ENCODE data around the gene VOPP1. TPM values are rescaled to one million over a fixed set of nuclear protein-coding genes. Genes with fewer than 3 reads are reported as not detected.

VOPP1 gene
- total RNA-seq, 5 donors from 2014 or later (not counting 1 experiment from before 2014, with no cell fraction given), result 84.0 to 106 (median 94.8) TPM

DNA sequence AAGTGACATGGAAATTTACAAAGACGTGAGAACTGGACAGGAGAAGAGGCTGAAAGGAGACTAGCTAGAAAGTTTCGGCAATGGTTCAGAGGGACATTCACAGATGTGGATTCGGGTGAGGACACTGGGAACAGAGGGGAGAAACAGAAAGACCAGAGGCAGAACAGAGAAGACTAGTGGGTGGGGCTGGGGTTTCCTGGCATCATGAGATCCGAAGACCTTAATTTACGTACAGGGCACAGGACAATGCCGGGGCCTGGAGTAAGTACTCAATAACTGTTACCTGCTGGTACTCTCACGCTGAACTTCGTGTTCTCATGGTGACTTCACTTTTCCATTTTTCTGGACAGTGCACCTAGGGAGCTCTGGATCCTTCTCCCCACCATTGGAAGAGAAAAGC lies 53.5 kb downstream of the VOPP1 start:
- ATAC-seq (replicated peaks in 1 of 4) (no peak), DNase-seq (no peak)
- H3K27ac Mint-ChIP-seq, result peak overlapping the region; percentile 9 to 40
- H3K9me3 Mint-ChIP-seq, result no peaks in the 10 kb centered on the region
- no peaks in the 10 kb centered on the region for H3K27me3 Mint-ChIP-seq
- H3K4me1 Mint-ChIP-seq, result peaks cover 51 to 83% (median 55%) of the 10 kb centered on the region in 3 donors
- H3K4me3 ChIP-seq (ENCODE audit: control insufficient read depth in 1 of 2, extremely low read depth in 1 of 2, low read length in 1 of 2), result no peak overlapping the region
- peaks cover 0 to 44% of the 10 kb centered on the region in 2 experiments for H3K4me1 ChIP-seq (ENCODE audit: control insufficient read depth in 1 of 2, extremely low read depth in 1 of 2, insufficient read depth in 2 of 2, low read length in 2 of 2)
- WGBS (ENCODE audit: insufficient coverage), result 96% methylated on average over 8 of the region's 8 CpGs
- peaks cover 58% of the 10 kb centered on the region for H3K36me3 Mint-ChIP-seq
- H3K27ac ChIP-seq (ENCODE audit: low read length), result no peak overlapping the region
- H3K9me3 ChIP-seq, result no peaks in the 10 kb centered on the region
- ChIA-PET POLR2A (no interaction called here), CTCF (no interaction called here)
- H3K4me3 Mint-ChIP-seq, result no peak overlapping the region
- peaks cover 4 to 61% of the 10 kb centered on the region in 2 donors for H3K36me3 ChIP-seq (ENCODE audit: control insufficient read depth in 2 of 2, extremely low read depth in 1 of 2, insufficient read depth in 1 of 2, low read length in 1 of 2)
- no peaks in the 10 kb centered on the region for H3K27me3 ChIP-seq (replicated peaks in 1 of 2; ENCODE audit: control insufficient read depth in 2 of 2, extremely low read depth in 1 of 2, insufficient read depth in 2 of 2, low read length in 1 of 2)

DNA sequence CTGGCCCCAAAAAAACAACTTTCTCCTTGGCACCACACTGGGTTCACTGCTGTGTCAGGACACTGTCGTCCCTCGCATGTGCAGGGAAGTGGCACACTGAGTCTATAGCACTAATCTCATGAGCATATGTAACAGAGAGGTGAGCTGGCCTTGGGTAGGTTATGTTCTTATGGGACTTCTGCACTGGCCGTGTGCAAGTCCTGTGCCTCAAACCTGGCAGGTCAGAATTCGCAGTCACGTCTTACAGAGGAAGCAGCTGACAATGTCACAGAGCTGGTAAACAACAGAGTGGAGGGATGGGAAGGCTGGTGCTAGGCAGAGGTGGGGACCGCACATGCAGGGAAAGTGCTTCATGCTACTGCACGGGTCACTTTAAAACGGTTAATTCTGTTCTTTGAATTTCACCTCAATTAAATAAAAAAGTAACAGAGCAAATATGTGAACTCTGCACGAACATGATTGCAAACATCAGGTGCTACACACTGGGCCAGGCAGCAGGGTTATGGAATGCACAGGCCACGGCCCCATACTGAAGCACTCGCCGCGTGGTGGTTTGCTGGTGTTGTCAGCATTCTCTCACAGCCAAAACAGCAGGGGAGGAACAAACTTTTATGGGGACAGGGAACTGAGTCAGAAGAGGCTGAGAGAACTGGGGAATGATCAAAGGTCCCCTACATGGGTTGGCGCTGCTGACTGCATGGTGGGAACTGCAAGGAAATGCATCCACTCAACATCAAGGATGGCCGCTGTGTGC lies 54.2 kb downstream of the VOPP1 start:
- H3K36me3 ChIP-seq (ENCODE audit: control insufficient read depth in 2 of 2, extremely low read depth in 1 of 2, insufficient read depth in 1 of 2, low read length in 1 of 2), result peaks cover 4 to 68% of the 10 kb centered on the region in 2 donors
- Mint-ChIP-seq H3K27ac (peak overlapping the region; percentile 53 to 76), H3K27me3 (no peaks in the 10 kb centered on the region), H3K4me3 (no peak overlapping the region), H3K9me3 (no peaks in the 10 kb centered on the region), H3K36me3 (peaks cover 64% of the 10 kb centered on the region), H3K4me1 (peaks cover 47 to 82% (median 52%) of the 10 kb centered on the region in 3 donors)
- no peak overlapping the region for H3K4me3 ChIP-seq (ENCODE audit: control insufficient read depth in 1 of 2, extremely low read depth in 1 of 2, low read length in 1 of 2)
- H3K27me3 ChIP-seq (replicated peaks in 1 of 2; ENCODE audit: control insufficient read depth in 2 of 2, extremely low read depth in 1 of 2, insufficient read depth in 2 of 2, low read length in 1 of 2), result no peaks in the 10 kb centered on the region
- no peaks in the 10 kb centered on the region for H3K9me3 ChIP-seq
- ATAC-seq (replicated peaks in 1 of 4) (peak in 1 of 4 experiments; percentile 27), DNase-seq (no peak)
- 73% methylated on average over 13 of the region's 15 CpGs for WGBS (ENCODE audit: insufficient coverage)
- CTCF ChIA-PET, result no interaction called here
- no peak overlapping the region for H3K27ac ChIP-seq (ENCODE audit: low read length)
- peaks cover 0 to 43% of the 10 kb centered on the region in 2 experiments for H3K4me1 ChIP-seq (ENCODE audit: control insufficient read depth in 1 of 2, extremely low read depth in 1 of 2, insufficient read depth in 2 of 2, low read length in 2 of 2)
- POLR2A ChIA-PET, result interaction anchor here in 1 of 2 donors (0.6 kb wide), 1 partner anchor 229 kb away, joined by 3 read pairs; no protein-coding TSS in a partner anchor

DNA sequence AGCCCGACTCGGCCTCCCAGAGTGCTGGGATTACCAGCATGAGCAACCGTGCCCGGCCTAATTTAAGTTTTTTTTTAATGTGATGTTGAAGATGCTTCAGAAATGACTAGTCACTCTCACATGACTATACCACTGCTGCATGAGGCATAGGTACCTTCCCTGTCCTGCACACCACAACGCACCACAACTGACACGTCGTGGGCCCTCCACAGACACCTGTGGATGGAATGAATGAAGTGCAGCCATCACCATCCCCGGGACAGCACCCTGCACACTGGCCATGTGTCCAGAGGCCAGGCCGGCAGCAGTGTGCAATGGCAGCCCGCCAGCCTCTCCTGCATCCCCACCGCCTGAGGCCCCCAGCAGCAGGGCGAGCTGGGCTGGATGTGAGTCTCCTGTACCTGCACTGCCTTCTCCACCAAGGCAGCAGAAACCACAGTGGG lies 55.1 kb downstream of the VOPP1 start:
- peak in 1 of 35 experiments; percentile 24 for DNase-seq
- no peaks in the 10 kb centered on the region for H3K9me3 Mint-ChIP-seq
- ChIA-PET POLR2A (no interaction called here), CTCF (no interaction called here)
- Histone ChIP-seq H3K4me1 (ENCODE audit: control insufficient read depth in 1 of 2, extremely low read depth in 1 of 2, insufficient read depth in 2 of 2, low read length in 2 of 2) (peaks cover 0 to 43% of the 10 kb centered on the region in 2 experiments), H3K27ac (ENCODE audit: low read length) (no peak overlapping the region), H3K27me3 (replicated peaks in 1 of 2; ENCODE audit: control insufficient read depth in 2 of 2, extremely low read depth in 1 of 2, insufficient read depth in 2 of 2, low read length in 1 of 2) (no peaks in the 10 kb centered on the region), H3K4me3 (ENCODE audit: control insufficient read depth in 1 of 2, extremely low read depth in 1 of 2, low read length in 1 of 2) (no peak overlapping the region), H3K9me3 (no peaks in the 10 kb centered on the region), H3K36me3 (ENCODE audit: control insufficient read depth in 2 of 2, extremely low read depth in 1 of 2, insufficient read depth in 1 of 2, low read length in 1 of 2) (peaks cover 4 to 69% of the 10 kb centered on the region in 2 donors)
- 47% methylated on average over 8 of the region's 12 CpGs for WGBS (ENCODE audit: insufficient coverage)
- no peaks in the 10 kb centered on the region for H3K27me3 Mint-ChIP-seq
- H3K4me3 Mint-ChIP-seq, result no peak overlapping the region
- ATAC-seq (replicated peaks in 1 of 4), result peak; percentile 28 to 63 (median 39)
- H3K4me1 Mint-ChIP-seq, result peaks cover 46 to 77% (median 52%) of the 10 kb centered on the region in 3 donors
- H3K36me3 Mint-ChIP-seq, result peaks cover 71% of the 10 kb centered on the region
- H3K27ac Mint-ChIP-seq, result peak overlapping the region in 1 of 2 donors; percentile 40

DNA sequence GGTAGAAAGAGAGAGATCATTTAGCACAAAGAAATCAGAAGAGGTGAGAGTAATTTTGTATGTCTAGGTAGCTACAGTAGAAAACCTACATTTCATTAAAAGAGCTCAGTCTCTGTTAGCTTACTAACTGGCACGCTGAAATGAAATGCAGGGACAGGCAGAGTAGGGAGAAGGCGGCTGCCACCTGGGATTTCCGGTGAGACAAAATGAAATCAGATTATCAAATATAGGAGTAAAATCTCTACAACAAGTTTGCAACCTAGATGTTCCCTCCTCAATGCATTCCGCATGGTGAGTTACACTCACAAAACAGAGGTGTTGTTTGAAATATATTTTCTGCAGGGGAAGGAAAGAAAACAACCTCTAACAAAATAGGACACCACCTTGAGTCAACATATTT lies 55.9 kb downstream of the VOPP1 start:
- Histone ChIP-seq H3K4me1 (ENCODE audit: control insufficient read depth in 1 of 2, extremely low read depth in 1 of 2, insufficient read depth in 2 of 2, low read length in 2 of 2) (peaks cover 0 to 36% of the 10 kb centered on the region in 2 experiments), H3K9me3 (no peaks in the 10 kb centered on the region), H3K4me3 (ENCODE audit: control insufficient read depth in 1 of 2, extremely low read depth in 1 of 2, low read length in 1 of 2) (no peak overlapping the region), H3K27me3 (replicated peaks in 1 of 2; ENCODE audit: control insufficient read depth in 2 of 2, extremely low read depth in 1 of 2, insufficient read depth in 2 of 2, low read length in 1 of 2) (no peaks in the 10 kb centered on the region), H3K36me3 (ENCODE audit: control insufficient read depth in 2 of 2, extremely low read depth in 1 of 2, insufficient read depth in 1 of 2, low read length in 1 of 2) (peaks cover 4 to 69% of the 10 kb centered on the region in 2 donors), H3K27ac (ENCODE audit: low read length) (peak overlapping the region; percentile 3)
- H3K36me3 Mint-ChIP-seq, result peaks cover 71% of the 10 kb centered on the region
- no CpG with 5 or more reads among the region's 4 CpGs for WGBS (ENCODE audit: insufficient coverage)
- H3K4me1 Mint-ChIP-seq, result peaks cover 48 to 79% (median 55%) of the 10 kb centered on the region in 3 donors
- H3K9me3 Mint-ChIP-seq, result no peaks in the 10 kb centered on the region
- DNase-seq, result no peak
- no peak overlapping the region for H3K4me3 Mint-ChIP-seq
- ATAC-seq (replicated peaks in 1 of 4), result no peak
- CTCF ChIA-PET, result interaction anchor here (1.2 to 1.8 kb wide), 2 partner anchors 8 to 17 kb away, joined by 3 to 5 read pairs; no protein-coding TSS in a partner anchor
- H3K27me3 Mint-ChIP-seq, result no peaks in the 10 kb centered on the region
- peak overlapping the region; percentile 68 to 77 for H3K27ac Mint-ChIP-seq
- POLR2A ChIA-PET, result no interaction called here

DNA sequence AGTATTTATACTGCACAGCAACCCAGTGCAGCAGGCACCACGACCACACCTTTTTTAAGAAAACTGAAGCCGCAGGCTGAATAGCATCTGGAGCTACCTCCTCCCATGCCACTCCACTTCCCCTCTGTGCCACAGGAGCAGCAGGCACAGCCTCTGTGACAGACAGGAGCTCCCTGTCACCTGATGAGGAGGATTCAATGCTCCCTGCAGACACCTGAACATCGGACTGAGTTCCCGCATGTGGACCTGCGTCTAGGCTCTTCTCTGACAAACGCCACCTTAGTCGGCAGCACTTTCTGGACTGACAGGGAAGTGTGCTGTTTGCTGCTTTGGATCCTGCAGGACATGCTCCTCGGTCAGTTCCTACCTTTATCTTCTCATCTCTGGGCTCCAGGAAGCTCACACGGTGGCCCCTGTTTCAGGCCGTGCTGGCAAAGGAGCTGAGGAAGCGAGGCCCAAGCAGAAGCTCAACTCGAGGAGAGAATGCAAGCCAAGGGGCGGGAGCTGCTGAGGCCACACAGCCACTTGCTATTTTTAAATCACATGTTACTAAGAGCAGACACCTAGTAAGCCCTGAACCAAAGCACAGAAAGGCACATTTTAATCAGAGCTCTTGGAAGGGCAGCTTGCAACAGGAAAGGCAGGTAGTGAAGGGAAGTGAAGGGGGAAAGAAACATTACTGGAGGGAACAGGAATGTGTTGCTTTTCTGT lies 56.6 kb downstream of the VOPP1 start:
- no peak overlapping the region for H3K4me3 Mint-ChIP-seq
- no peaks in the 10 kb centered on the region for H3K27me3 Mint-ChIP-seq
- peak overlapping the region; percentile 3 for H3K27ac ChIP-seq (ENCODE audit: low read length)
- H3K4me1 Mint-ChIP-seq, result peaks cover 48 to 78% (median 56%) of the 10 kb centered on the region in 3 donors
- H3K4me1 ChIP-seq (ENCODE audit: control insufficient read depth in 1 of 2, extremely low read depth in 1 of 2, insufficient read depth in 2 of 2, low read length in 2 of 2), result peaks cover 0 to 37% of the 10 kb centered on the region in 2 experiments
- H3K9me3 ChIP-seq, result no peaks in the 10 kb centered on the region
- peak overlapping the region; percentile 68 to 77 for H3K27ac Mint-ChIP-seq
- H3K9me3 Mint-ChIP-seq, result no peaks in the 10 kb centered on the region
- ATAC-seq (replicated peaks in 1 of 4) (no peak), DNase-seq (no peak)
- ChIA-PET CTCF (interaction anchor here (0.6 to 1.8 kb wide), 3 partner anchors 9 to 59 kb away, joined by 3 to 5 read pairs (median 4); no protein-coding TSS in a partner anchor), POLR2A (no interaction called here)
- peaks cover 4 to 65% of the 10 kb centered on the region in 2 donors for H3K36me3 ChIP-seq (ENCODE audit: control insufficient read depth in 2 of 2, extremely low read depth in 1 of 2, insufficient read depth in 1 of 2, low read length in 1 of 2)
- peaks cover 67% of the 10 kb centered on the region for H3K36me3 Mint-ChIP-seq
- no peak overlapping the region for H3K4me3 ChIP-seq (ENCODE audit: control insufficient read depth in 1 of 2, extremely low read depth in 1 of 2, low read length in 1 of 2)
- H3K27me3 ChIP-seq (replicated peaks in 1 of 2; ENCODE audit: control insufficient read depth in 2 of 2, extremely low read depth in 1 of 2, insufficient read depth in 2 of 2, low read length in 1 of 2), result no peaks in the 10 kb centered on the region
- WGBS (ENCODE audit: insufficient coverage), result 65% methylated on average over 7 of the region's 13 CpGs

DNA sequence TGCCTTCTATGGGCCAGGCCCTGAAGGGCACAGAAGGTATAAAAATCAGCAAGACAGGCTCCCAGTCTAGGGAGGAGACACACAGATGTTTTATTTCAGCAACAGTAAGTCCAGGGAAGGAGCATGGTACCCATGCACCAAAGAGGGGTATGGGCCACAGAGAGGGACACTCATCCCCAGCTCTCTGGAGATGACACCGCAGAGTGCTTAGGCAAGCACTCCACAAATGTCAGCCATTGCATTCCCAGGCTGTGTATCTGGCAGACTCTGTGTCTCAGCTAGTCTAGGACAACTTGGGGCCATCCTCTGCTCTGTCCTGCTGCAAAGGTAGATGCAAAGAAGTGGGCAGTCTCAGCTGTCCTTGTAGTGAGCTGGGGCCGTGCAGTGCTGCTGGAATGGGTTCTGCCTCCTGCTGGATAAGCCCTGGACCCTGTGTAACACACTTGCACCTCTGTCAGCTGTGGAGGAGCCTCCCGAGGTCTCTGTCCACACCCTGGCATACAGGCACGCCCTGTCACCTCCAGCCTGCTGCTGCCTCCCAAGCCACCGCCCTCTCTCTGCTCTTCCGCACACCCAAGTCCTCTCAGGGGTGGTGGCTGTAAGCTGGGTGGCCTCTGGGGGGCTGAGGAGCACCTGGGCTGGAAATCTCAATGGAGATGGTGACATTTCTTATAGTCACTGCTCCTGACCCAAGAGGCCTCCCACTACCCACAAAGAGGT lies 57.6 kb downstream of the VOPP1 start:
- ATAC-seq (replicated peaks in 1 of 4) (no peak), DNase-seq (no peak)
- H3K27ac ChIP-seq (ENCODE audit: low read length), result no peak overlapping the region
- CTCF ChIA-PET, result interaction anchor here (0.5 to 1.8 kb wide), 4 partner anchors 10 to 234 kb away, joined by 3 to 6 read pairs (median 4); no protein-coding TSS in a partner anchor
- Mint-ChIP-seq H3K36me3 (peaks cover 62% of the 10 kb centered on the region), H3K27ac (peak overlapping the region; percentile 17 to 19), H3K9me3 (no peaks in the 10 kb centered on the region), H3K4me1 (peaks cover 52 to 77% (median 52%) of the 10 kb centered on the region in 3 donors), H3K4me3 (no peak overlapping the region), H3K27me3 (no peaks in the 10 kb centered on the region)
- WGBS (ENCODE audit: insufficient coverage), result 82% methylated on average over 4 of the region's 6 CpGs
- H3K9me3 ChIP-seq, result no peaks in the 10 kb centered on the region
- H3K4me3 ChIP-seq (ENCODE audit: control insufficient read depth in 1 of 2, extremely low read depth in 1 of 2, low read length in 1 of 2), result no peak overlapping the region
- POLR2A ChIA-PET, result no interaction called here
- peaks cover 0 to 40% of the 10 kb centered on the region in 2 experiments for H3K4me1 ChIP-seq (ENCODE audit: control insufficient read depth in 1 of 2, extremely low read depth in 1 of 2, insufficient read depth in 2 of 2, low read length in 2 of 2)
- H3K36me3 ChIP-seq (ENCODE audit: control insufficient read depth in 2 of 2, extremely low read depth in 1 of 2, insufficient read depth in 1 of 2, low read length in 1 of 2), result peaks cover 4 to 62% of the 10 kb centered on the region in 2 donors
- no peaks in the 10 kb centered on the region for H3K27me3 ChIP-seq (replicated peaks in 1 of 2; ENCODE audit: control insufficient read depth in 2 of 2, extremely low read depth in 1 of 2, insufficient read depth in 2 of 2, low read length in 1 of 2)
